Epithelial cell of proximal tubule (primary cell): ENCODE data around the gene SPDYE3. TPM values are rescaled to one million over a fixed set of nuclear protein-coding genes. Genes with fewer than 3 reads are reported as not detected.
A peak's percentile ranks its signal among the peaks of the same experiment; 100 is the strongest.
"Not testable (repeated sequence)": the region's sequence is repeated elsewhere in the genome, so short reads cannot be mapped to it uniquely, and the experiment has no call there.

Experiments
- DNase-seq: peaks from one replicate; pipeline ENCODE4 v3.0.0-alpha.2; 2011; ENCODE audit warnings: low read depth
- H3K4me3 ChIP-seq: 2 replicates; pipeline ENCODE4 v1.5.1; 2011; ENCODE audit warnings: low read depth, mild to moderate bottlenecking, low read length
- total RNA-seq: library from RNA; depleted of rRNA; stranded (reverse); fragments of >200 nt; gene quantifications from 2 replicates; pipeline ENCODE4 v1.2.3, GENCODE V29; 2015
- TF ChIP-seq, protein P1 (sequence below): conservative IDR thresholded peaks from 2 replicates; pipeline ENCODE4 v1.5.1; 2012; ENCODE audit warnings: low read depth, mild to moderate bottlenecking, low read length

Gene SPDYE3, protein sequence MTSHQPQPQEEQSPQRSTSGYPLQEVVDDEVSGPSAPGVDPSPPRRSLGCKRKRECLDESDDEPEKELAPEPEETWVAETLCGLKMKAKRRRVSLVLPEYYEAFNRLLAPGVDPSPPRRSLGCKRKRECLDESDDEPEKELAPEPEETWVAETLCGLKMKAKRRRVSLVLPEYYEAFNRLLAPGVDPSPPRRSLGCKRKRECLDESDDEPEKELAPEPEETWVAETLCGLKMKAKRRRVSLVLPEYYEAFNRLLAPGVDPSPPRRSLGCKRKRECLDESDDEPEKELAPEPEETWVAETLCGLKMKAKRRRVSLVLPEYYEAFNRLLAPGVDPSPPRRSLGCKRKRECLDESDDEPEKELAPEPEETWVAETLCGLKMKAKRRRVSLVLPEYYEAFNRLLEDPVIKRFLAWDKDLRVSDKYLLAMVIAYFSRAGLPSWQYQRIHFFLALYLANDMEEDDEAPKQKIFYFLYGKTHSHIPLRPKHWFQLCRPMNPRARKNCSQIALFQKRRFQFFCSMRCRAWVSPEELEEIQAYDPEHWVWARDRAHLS
- total RNA-seq = not detected in 2 replicates

DNA sequence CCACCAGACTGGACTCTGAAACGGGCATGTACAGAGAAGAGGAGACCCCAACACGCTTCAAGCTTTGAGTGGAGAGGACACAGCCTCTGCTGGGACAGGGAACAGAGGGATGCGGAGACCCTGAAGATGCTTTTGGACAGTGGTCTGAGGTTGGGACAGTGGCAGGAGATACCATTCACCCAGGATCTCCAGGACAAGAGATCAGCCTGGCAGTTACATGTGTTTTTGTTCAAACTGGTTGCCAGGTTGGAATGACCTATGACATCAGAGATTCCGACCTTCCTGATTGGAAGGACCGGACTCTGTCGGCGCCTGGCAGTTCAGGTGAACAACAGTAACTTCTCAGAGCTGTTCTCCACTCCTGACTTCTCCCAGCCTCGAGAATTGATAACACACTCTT is at the start of gene SPDYE3:
SPDYE3 (plus strand) TSS at position 301 of the 400 bp plus-strand sequence. CDS start 184 bp downstream, outside the sequence.
- not testable (repeated sequence) for H3K4me3 ChIP-seq, DNase-seq

DNA sequence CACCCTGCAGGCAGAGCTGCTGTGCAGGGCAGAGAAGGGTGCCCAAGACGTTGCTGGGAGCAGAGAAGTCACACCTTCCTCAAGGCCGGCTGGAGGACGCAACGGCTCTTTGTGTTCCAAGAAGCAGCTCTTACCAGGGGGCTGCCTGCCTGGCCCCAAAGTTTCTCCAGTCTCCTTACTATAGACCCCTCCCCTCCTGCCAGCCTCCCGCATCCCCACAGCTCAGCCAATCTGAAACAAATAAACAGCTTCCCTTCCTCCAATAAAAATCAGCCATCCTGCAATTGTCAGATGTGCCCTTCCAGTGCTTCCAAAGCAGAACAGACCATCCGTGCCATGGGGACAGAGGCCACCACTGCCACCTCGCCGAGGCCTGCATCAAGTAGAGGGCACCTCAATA is 47.5 kb upstream of the SPDYE3 start:
- DNase-seq, H3K4me3 ChIP-seq: not testable (repeated sequence)

DNA sequence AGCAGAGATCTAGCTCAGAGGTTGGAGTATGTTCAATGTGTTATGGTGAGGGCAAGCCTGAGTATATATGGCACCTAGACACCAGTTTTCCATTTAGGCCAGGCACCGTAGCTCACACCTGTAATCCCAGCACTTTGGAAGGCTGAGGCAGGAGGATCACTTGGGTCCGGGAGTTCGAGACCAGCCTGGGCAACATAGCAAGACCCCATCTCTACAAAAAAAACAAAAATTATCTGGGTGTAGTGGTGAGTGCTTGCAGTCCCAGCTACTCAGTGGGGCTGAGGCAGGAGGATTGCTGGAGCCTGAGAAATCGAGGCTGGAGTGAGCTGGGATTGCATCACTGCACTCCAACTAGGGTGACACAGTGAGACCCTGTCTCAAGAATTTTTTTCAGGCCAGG is 44.6 kb upstream of the SPDYE3 start:
- not testable (repeated sequence) for H3K4me3 ChIP-seq, DNase-seq

DNA sequence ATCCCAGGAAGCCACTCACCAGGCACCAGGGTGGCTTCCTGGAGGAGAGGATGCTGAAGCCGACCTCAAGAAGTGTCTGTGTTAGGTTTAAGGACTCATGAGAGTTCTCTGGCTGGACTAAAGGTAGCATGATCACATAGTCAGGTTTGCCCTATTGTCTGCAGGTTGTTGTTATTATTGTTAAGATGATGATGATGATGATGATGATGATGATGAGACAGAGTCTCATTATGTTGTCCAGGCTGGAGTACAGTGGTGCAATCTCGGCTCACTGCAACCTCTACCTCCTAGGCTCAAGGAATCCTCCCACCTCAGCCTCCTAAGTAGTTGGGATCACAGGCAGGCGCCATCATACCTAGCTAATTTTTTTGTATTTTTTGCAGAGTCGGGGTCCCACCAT is 43.3 kb upstream of the SPDYE3 start:
- DNase-seq = not testable (repeated sequence)

DNA sequence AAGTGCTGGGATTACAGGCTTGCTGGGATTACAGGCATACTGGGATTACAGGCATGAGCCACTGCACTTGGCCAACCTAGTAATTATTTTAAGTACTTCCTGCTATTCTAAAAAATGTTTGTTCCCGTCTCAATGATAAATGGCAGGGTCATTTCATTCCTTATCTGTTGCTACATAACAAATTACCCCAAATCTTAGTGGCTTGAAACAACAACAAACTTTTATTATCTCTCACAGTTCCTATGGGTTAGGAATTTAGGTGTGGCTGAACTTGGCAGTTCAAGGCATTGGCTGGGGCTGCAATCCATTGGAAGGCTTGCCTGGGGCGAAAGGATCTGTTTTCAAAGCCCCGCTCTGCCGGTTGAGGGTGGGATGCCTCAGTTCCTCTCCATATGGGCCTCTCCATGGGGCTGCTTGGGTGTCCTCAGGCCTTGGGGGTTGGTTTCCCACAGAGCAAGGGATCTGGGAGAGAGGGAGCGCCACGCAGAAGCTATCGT is 42.8 kb upstream of the SPDYE3 start:
- not testable (repeated sequence) for H3K4me3 ChIP-seq, DNase-seq

More for the DNA sequence above, 43.3 kb upstream of the SPDYE3 start:
- H3K4me3 ChIP-seq = not testable (repeated sequence)

DNA sequence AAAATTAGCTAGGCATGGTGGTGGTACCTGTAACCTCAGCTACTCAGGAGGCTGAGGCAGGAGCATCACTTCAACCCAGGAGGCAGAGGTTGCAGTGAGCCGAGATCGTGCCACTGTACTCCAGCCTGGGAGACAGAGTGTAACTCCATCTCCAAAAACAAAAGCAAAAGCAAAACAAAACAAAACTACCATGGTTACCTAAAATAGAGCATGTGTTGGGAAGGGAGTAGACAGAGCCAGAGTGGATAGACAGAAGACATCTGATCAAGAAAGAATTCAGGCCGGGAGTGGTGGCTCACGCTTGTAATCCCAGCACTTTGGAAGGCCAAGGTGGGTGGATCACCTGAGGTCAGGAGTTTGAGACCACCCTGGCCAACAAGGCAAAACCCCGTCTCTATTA is 41.7 kb upstream of the SPDYE3 start:
- not testable (repeated sequence) for H3K4me3 ChIP-seq, DNase-seq

DNA sequence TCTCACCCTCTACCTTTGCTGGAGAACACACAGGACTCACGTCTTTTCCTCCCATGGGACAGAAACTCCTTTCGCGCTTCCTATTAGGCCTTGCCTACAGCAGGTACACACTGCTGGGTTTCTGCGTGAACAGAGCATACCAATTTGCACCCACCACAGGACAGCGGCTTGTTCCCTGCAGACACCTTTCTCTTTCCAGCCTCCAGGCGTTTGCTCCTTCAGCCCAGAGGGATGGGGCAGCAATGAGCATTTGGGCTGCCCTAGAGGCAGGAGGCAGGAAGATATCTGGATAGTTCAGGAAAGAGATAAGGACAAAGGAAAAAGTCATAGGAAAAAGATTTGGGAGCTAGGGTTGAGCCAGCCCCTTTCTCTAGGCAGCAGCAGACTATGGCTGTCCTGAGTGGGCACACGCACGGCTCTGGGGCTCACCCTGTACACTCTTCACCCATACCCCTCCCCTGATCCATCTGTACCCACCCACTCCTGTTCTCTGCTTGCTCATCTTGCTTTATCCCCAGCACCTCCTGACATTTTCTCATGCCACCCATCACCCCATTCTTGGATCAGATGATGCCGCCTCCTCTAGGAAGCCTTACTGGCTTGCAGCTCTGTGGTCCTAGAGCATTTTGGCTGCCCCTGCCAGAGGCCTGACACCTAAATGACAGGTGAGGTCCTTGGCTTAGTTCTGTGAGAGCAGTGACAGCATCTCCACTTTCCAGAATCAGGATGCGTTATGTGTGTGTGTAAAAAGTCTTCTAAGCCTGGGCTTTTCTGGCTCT is 40.7 kb upstream of the SPDYE3 start:
- H3K4me3 ChIP-seq = no peak overlapping the region
- DNase-seq = no peak
- TF ChIP-seq, protein P1, sequence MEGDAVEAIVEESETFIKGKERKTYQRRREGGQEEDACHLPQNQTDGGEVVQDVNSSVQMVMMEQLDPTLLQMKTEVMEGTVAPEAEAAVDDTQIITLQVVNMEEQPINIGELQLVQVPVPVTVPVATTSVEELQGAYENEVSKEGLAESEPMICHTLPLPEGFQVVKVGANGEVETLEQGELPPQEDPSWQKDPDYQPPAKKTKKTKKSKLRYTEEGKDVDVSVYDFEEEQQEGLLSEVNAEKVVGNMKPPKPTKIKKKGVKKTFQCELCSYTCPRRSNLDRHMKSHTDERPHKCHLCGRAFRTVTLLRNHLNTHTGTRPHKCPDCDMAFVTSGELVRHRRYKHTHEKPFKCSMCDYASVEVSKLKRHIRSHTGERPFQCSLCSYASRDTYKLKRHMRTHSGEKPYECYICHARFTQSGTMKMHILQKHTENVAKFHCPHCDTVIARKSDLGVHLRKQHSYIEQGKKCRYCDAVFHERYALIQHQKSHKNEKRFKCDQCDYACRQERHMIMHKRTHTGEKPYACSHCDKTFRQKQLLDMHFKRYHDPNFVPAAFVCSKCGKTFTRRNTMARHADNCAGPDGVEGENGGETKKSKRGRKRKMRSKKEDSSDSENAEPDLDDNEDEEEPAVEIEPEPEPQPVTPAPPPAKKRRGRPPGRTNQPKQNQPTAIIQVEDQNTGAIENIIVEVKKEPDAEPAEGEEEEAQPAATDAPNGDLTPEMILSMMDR = no peak

DNA sequence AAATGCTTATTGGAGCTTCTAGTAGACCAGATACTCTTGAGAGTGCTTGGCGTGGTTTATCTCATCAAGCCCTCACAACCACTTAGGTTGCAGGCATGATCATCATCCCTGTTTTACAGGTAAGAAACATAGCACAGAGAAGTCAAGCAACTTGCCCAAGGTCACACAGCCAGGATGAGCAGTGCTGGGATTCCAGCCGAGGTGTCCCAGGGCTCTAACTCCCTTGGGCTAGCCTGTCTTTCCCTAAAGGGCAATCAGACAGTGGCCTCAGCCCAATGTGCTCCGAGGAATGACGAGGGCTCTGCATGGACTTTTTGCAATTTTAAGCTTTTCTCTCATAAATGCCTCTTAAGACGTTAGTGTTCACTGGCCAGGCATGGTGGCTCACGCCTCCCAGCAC is 39.9 kb upstream of the SPDYE3 start:
- TF ChIP-seq, protein P1 = no peak
- H3K4me3 ChIP-seq = no peak overlapping the region
- no peak for DNase-seq

DNA sequence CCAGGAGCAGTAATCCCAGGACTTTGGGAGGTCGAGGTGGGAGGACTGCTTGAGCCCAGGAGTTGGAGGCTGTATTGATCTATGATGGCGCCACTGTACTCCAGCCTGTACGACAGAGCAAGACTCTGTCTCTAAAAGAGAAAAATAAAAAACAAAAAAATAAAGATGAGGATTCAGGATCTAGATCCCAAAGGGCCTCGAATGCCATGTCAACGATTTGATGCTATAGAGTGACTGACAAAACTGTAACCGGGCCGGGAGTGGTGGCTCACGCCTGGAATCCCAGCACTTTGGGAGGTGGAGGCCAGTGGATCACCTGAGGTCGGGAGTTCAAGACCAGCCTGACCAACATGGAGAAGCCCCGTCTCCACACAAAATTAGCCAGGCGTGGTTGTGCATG is 38.6 kb upstream of the SPDYE3 start:
- H3K4me3 ChIP-seq, DNase-seq: not testable (repeated sequence)

DNA sequence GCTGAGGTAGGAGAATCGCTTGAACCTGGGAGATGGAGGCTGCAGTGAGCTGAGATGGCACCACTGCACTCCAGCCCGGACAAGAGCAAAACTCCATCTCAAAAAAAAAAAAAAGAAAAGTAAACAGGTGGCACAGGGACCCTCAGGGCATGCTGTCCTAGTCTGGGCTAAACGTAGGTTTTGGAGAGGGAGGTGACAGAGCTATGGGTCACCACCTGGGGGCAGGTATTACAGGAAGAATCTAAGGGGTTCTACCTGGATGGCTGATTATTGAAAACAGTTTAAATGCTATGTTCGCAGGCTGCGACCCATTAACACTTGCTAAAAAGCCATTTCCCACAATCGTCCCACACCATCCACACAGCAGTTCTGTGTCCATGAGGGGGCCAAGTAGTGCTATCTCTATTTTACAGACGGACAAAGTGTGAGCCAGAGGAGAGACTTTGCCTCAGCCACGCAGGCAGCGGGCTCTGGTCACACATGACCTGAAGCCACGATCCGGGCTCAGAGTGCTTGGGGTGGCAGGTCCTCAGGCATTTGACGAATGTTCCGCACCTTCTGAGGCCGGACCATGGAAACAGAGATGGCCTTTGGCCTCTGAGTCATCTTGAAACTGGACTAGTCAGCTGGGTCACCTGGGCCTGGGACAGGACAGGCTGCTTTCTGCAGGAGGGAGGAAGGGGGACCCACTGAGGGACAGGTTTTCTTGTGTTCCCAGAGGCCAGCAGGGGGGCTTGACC is 38.0 kb upstream of the SPDYE3 start:
- peak; percentile 53 for DNase-seq
- peak overlapping the region; percentile 44 for H3K4me3 ChIP-seq

DNA sequence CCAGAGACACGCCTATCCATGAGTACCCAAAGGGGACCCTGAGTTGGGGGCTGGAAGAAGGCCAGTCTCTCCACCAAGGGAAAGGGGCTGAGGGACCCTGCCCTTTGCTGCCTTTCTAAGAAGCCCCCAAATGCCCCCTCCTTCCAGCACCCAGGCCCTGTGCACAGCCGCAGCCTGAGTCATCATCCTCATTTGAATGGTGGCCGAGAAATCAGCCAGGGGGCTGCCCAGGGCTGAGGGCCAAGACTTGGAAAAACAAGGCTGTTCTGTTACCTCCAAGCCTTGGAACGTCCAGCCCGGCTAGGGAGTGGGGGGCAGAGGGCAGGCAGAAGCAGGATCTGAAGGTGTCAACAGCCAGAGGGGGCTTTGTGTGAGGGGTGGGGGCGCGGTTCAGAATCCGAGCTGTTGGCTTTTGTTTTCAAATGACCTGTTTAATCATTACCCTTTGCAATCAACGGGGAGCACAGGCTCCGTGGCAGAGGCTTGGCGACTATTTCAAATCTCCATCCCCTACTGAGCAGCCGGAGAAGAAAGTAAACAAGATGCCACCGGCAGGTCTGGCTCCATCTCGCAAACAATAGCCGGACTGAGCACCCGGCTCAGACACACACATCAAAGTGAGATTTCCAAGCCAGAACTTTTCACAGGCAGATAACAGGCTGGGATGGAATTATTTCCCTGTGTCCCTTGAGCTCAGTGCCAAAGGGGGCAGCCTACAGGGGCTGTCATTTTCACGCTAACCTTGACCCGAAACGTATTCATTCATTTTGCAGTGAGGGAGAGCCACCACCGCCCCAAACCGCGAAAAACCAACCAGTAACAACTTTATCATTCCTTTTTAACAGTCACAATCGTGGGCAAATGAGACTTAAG is 37.2 kb upstream of the SPDYE3 start:
- H3K4me3 ChIP-seq = peak overlapping the region; percentile 62
- DNase-seq = not testable (repeated sequence)

DNA sequence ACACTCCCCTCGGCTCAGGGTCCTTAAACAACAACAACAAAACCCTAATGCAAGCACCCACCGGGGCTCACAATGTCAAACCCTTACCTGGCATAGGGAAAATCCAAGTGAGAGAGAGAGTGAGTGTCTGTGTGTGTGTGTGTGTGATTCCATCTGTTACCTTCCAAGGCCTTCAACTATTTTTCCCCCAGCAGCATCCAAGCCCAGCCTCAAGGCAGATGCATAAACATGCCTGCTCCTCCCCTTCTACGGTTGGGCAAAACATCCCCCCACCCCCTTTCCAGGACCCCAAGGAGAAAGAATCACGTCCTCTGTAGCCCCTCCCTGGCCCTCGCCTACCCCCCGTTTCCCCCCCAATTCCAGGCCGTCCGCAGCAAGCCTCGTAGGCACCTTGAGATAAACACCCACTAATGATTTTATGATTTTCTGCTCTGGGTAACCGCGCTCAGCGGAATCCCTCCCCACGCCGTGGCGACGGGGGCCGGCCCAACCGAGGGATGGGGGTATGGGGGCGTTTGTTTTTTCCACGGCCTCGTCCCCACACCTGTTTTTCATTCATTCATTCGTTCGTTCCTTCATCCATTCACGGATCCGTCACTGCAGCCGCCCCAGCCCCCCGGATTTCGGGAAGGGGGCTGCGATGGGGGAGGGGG is 36.4 kb upstream of the SPDYE3 start:
- DNase-seq = not testable (repeated sequence)
- H3K4me3 ChIP-seq = peak overlapping the region; percentile 62
